CD4-positive, alpha-beta T cell treated with Interleukin-6 at 100 ng/mL for 8 hours (primary cell): ENCODE results near the gene CLIC3.
"Not testable (repeated sequence)": the region's sequence is repeated elsewhere in the genome, so short reads cannot be mapped to it uniquely, and the experiment has no call there.

Source experiments
- DNase-seq: peaks from one replicate; pipeline ENCODE4 v3.0.0-alpha.2; 2020; ENCODE audit warnings: mixed read lengths, low spot score

The CLIC3 gene, protein sequence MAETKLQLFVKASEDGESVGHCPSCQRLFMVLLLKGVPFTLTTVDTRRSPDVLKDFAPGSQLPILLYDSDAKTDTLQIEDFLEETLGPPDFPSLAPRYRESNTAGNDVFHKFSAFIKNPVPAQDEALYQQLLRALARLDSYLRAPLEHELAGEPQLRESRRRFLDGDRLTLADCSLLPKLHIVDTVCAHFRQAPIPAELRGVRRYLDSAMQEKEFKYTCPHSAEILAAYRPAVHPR

GRCh38 chr9:136996361-136997292, at the start of gene CLIC3:
CLIC3 (minus strand) TSS chr9:136996568; CDS start chr9:136996543, 25 bp downstream.
- peak; percentile 43 for DNase-seq

DNA sequence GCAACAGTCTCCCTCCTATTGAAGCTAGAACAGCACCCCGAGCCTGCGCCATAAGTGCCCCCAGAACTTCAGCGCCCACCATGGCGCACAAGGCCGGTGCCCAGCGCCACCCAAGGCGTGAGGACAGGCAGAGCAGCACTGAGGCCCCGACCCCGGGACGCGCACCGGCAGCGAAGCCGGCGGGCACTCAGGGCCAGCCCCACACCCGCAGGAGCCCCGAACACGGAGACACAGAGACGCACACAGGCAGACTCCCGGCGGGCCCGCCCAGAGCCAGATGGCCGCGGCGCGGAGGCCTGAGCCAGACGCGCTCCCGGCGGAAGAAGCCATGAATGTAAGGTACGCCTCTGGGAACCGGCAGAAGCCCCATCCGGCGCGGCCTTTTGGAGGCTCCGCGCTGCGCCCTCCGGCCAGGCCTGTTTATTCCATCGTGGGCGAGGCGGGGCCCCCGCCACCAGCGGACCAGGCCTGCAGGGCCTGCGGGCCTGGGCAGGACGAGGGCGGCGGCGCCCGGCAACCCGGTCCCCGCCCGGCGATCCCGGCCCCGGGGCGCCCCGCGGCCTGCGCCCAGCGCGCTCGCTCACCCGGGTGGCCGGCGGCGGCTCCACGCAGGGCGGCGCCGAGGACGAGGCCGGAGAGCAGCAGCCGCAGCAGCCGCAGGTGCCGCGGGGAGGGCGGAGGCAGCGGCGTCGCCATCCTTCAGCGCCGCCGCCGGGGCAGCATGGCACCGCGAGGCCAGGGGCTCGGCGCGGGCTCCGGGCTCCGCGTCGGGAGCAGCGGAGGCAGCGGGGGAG, 49.1 kb upstream of the CLIC3 start:
- DNase-seq = no peak

GRCh38 chr9:137044502-137045177, 48.3 kb upstream of the CLIC3 start:
- DNase-seq = no peak

DNA sequence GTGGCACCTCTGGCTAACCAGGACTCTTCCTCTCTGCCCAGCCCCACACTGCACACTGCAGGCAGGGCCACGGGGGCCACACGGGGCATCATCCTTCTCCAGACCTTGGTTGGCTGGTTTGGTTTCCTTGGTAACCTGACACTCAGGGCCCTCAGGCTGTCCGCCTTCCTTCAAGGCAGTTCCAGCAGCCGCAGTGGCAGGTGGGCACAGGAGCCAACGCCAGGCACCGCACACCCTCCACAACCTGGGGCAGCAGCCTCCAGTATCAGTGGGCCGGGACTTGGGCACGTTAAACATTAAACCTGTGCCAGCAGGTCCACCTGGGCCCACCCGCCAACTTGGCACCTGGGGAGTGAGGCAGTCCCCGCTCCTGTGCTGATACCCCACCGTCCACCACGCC, 47.7 kb upstream of the CLIC3 start:
- no peak for DNase-seq

GRCh38 chr9:137042751-137043727, 46.7 kb upstream of the CLIC3 start:
- DNase-seq = no peak

DNA sequence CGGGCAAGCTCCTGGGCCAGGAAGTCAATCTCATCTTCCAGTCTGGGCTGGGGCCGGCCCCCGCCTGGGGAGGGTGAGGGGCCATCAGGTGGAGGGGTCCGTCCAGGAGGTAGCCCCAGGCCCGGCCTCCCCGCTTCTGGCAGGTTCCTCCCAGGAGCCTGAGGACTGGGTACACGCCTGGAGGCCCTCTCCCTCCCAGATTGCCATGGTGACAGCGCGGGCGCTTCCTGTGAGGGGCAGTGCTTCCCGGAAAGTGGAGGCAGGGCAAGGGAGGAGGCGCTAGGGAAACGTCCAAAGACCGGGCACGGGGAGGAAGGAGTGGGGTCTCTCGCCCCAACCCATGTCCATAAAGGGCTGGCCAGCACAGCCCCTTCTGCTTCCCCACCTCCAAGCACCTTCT, 44.8 kb upstream of the CLIC3 start:
- no peak for DNase-seq

DNA sequence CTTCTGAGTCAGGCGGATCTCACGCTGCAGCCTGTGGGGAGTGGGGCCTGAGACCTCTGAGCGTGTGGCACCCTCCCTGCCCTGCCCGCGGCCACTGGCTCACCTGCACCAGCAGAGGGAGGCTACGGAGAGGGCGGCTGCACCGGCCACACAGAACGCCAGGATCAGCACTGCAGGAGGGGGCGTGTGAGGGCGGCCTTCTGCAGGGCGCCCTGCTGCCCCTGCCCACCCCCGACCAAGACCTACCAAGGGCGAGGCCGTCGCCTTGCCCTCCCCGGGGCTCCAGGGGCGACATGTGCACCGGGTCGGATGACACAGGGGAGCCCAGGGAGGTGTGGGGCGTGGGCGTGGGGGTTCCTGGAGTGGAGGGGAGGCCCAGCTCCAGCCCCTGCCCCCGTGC, 44.2 kb upstream of the CLIC3 start:
- no peak for DNase-seq

DNA sequence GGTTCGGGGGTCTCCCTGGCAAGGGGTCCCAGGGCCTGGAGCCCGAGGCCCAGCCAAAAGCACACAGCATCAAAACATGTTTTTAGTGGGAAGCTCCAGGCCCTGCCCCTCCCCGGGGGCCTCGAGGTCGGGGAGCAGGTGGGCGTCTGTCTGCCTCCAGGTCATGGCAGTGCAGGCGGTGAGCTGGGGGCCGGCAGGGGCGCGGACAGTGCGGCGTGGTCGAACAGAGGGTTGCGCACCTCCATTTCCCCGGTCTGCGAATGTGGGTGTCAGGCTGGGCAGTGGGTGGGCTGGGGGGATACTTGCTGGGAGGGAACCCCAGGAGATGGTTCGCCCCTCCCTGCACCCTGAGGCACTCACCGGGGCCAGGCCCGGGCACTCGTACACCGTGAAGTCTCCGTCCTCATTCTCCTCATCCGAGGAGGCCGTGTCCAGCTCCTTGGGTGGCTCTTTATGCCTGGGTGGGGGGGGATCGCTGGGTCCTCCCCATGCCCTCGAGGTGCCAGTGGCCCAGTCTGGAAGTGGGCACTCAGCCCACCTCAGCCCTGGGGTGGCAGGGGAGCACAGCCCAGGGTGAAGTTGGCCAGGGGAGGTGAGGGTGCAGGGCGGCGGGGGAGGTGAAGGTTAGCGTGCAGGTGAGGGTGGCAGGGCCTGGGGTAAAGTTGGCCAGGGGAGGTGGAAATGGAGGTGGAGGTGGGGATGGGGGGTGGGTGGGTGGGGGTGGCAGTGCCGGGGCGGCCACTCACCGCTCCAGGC, 43.4 kb upstream of the CLIC3 start:
- no peak for DNase-seq

- no peak for DNase-seq
Measured at GRCh38 chr9:137038916-137039315, 42.5 kb upstream of the CLIC3 start.

DNA sequence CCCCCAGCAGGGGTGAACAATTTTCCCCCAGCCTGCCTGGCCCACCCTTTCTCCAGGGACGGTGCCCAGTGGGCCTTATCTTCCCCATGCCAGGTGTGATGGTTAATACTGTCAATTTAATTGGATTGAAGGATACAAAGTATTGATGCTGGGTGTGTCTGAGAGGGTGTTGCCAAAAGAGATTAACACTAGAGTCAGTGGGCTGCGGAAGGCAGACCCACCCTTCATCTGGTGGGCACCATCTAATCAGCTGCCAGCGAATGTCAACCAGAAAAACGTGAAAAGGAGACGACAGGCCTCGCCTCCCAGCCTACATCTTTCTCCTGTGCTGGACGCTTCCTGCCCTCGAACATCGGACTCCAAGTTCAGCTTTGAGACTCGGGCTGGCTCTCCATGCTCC, 41.1 kb upstream of the CLIC3 start:
- no peak for DNase-seq

GRCh38 chr9:137037035-137037434, 40.7 kb upstream of the CLIC3 start:
- DNase-seq = no peak

- no peak for DNase-seq
Measured at GRCh38 chr9:137035937-137036336, 39.6 kb upstream of the CLIC3 start.

DNA sequence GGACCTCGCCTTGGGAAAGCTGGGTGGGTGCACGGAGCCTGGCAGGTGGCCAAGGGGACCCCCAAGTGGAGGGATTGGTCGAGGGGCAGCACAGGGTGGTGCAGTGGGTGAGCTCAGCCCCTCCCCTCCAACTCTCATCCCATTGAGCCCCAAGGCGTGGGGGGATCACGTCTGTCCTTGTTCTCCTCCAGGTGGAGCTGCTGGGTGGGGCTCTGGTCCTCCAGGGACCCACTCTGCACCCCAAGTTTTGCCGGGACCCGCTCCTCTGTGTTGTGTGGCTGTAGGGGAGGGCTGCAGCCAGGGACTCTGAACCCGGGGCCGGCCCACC, 39.1 kb upstream of the CLIC3 start:
- no peak for DNase-seq

GRCh38 chr9:137034709-137035506, 38.5 kb upstream of the CLIC3 start:
- DNase-seq = peak; percentile 89

GRCh38 chr9:137034039-137034708, 37.8 kb upstream of the CLIC3 start:
- no peak for DNase-seq

DNA sequence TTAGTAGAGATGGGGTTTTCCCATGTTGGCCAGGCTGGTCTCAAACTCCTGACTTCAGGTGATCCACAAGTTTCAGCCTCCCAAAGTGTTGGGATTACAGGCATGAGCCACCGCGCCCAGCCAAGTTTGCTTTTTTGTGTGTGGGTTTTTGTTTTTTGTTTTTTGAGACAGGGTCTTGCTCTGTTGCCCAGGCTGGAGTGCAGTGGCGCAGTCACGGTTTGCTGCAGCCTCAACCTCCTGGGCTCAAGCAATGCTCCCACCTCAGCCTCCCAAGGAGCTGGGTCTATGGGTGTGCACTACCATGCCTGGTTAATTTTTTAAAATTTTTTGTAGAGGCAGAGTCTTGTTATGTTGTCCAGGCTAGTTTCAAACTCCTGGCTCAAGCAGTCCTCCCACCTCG, 37.1 kb upstream of the CLIC3 start:
- DNase-seq = not testable (repeated sequence)

DNA sequence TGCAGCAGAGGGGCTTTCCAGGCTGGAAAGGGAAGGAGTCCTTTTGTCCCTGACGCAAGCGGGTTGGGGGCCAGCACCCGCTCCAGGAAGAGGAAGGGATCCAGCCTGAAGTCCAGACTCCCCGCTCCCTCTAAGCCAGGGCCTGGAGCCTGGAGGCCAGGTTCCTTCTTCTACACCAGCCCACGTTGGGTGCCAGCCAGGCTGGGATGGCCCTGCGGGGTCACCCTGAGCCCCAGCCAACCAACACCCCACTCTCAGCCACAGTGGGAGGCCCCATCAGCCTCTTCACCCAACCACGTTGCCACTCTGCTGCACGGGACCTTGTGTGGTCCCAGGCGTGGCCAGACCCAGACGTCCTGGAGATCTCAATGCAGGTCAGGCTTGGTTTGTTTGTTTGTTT, 36.5 kb upstream of the CLIC3 start:
- no peak for DNase-seq

- peak; percentile 40 for DNase-seq
Measured at GRCh38 chr9:137031904-137032640, 35.7 kb upstream of the CLIC3 start, which contains the start of gene FUT7. FUT7 (minus strand) TSS chr9:137032088; CDS start chr9:137031991, 97 bp downstream.
